Liver (tissue), 3 donors: ENCODE data around the gene RFLNA.

Experiments
- ATF3 ChIP-seq: IDR thresholded peaks from 2 replicates; pipeline ENCODE4 v1.6.1; 2016; ENCODE audit warnings: antibody characterized with exemption
- CTCF ChIP-seq: fragments of 150-350 bp; IDR thresholded peaks from 2 replicates; pipeline ENCODE4 v1.5.1; 2017; ENCODE audit warnings: improper control_type of control experiment, low read depth, low read length; ENCODE audit not compliant: missing input control
- EGR1 ChIP-seq, 2 donors: IDR thresholded peaks; 2 replicates each; pipeline ENCODE4 v1.6.1; 2016 to 2018; ENCODE audit warnings: antibody characterized with exemption in 2 of 2, low read depth in 2 of 2
- FOXA1 ChIP-seq: IDR thresholded peaks from 2 replicates; pipeline ENCODE4 v1.6.1; 2016; ENCODE audit warnings: antibody characterized with exemption
- MAX ChIP-seq: IDR thresholded peaks from 2 replicates; pipeline ENCODE4 v1.6.1; 2016; ENCODE audit warnings: antibody characterized with exemption
- RAD21 ChIP-seq, 2 donors: IDR thresholded peaks; 2 replicates each; pipeline ENCODE4 v1.6.1; 2016; ENCODE audit warnings: antibody characterized with exemption in 2 of 2, mild to moderate bottlenecking in 2 of 2
- YY1 ChIP-seq: IDR thresholded peaks from 2 replicates; pipeline ENCODE4 v1.6.1; 2016; ENCODE audit warnings: antibody characterized with exemption, mild to moderate bottlenecking
- donor health status: healthy.
- donor health status: healthy.

- TF ChIP-seq CTCF: no peak
- no peak for TF ChIP-seq RAD21 (IDR thresholded peaks at IDR 0.05)
- no peak for TF ChIP-seq MAX
- TF ChIP-seq EGR1 (IDR thresholded peaks at IDR 0.05; ENCODE audit: low read depth in 2 of 2): no peak
- TF ChIP-seq YY1: no peak
- TF ChIP-seq FOXA1: no peak
- no peak for TF ChIP-seq ATF3
These were observed 15.0 kb upstream of the RFLNA start for GRCh38 chr12:124279846-124280360.
